ENCODE results near the gene HLA-F.

HLA-F gene

DNA sequence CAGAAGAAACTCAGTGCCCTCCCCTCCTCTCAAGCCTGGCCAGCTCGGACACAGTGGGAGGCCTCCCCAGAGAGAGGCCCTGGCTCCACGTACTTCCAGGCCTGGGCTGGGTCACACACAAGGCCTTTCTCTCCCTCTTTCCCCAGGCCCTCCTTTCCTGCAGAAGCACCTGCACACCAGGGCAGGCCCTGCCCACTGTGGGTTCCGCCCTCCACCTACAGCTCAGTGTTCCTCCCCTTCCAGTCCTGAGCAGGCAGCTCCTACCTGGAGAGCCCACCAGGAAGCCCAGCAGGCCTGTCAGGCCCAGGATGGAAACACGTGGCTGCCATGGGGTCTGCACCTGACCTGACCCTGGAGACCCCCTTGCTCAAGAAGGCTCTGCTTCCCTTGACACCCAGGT, 18.9 kb downstream of the HLA-F start:
- DNase-seq (ENCODE audit: low read depth in 2 of 2, low spot score in 1 of 2): no peak

DNA sequence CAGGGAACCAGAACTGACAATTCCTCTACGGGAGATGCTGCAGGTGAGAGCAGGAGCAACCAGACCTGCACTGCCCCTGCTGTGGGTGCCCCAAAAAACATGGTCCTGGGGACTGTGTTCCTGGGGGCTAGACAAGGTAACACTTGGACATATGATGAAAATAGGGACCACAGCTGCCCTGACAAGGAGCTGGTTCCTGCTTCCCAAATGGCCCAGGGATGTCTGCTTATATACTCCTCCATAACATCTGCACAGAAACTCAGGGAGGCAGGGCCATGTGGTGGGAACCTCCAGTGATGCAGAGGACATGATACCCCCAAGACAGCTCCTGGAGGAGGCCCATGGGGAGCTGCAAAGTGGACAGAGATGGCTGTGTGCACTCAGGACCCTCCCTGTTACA, 19.8 kb downstream of the HLA-F start:
- no peak for DNase-seq (ENCODE audit: low read depth in 2 of 2, low spot score in 1 of 2)

DNA sequence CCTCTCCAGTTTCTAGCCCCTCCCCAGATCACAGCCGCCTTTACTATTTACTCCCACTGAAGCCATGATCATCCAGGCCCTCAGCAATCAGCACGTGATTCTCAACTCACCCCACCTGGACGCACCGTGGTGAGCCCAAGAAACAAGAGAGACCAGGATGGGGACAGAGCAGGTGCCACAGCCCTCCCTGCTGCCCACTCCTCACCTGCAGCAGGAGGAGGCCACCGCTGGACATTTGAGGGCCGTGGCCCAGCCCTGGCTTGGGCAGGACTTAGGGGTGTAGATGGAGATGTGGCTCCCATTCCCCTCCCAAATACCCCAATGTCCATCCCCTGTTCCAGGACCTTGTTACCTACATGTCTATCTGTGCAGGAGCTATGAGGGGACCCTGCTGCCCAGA, 20.3 kb downstream of the HLA-F start:
- DNase-seq (ENCODE audit: low read depth in 2 of 2, low spot score in 1 of 2): no peak

DNA sequence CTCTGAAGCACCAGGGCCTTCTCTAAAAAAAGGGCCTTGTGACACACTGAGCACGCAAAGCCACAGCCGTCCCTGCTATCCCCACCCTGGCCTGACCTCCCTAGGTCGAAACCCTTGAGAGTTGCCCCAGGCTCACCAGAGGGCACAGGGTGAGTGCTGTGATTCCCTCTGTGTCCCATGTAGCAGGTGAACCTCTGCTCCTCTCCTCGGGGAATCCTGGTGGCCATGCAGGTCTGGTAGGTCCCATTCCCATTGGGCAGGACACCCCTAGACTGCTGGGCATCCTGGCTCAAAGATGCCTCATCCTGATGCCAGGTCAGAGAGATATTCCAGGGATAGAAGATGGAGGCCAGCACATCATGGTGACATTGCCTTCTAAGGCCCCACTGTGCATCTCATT, 20.9 kb downstream of the HLA-F start:
- no peak for DNase-seq (ENCODE audit: low read depth in 2 of 2, low spot score in 1 of 2)

DNA sequence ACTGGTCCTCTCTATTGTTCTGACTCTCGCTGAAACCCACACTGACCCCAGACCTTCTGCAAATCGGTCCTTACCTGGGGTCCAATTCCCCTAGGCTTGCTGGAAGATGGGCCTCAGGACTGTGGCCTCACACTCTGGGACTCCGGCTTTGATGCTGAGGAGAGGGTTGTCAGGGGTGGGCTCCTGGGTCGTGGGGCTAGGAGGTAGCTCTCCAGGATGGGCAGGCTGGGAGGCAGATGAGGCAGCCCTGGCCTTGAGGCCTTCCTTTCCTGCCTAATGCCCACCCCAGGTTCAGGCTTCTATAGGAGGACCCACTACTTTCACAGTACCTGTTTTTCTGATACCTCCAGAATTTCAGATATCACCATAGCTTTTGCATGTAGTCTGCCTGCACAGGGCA, 21.4 kb downstream of the HLA-F start:
- DNase-seq (ENCODE audit: low read depth in 2 of 2, low spot score in 1 of 2): no peak

DNA sequence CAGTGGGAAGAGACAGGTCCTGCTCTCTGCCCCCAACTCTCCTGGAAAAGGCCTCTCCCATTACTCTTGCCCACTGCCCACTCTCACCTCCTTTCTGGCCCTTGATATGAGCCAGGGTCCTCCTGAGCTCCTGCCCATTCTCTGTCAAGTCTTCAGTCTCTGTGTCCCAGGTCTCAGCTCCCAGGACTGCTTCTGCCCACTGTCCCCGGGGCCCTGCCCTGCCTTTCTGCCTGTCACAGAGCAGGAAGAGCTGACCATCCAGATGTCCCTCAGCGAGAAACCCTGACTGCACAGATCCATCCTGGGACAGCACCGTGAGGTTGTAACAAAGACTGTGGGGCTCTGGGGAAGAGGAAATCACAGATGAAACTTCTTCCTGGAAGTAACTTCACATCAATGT, 22.2 kb downstream of the HLA-F start:
- no peak for DNase-seq (ENCODE audit: low read depth in 2 of 2, low spot score in 1 of 2)

DNA sequence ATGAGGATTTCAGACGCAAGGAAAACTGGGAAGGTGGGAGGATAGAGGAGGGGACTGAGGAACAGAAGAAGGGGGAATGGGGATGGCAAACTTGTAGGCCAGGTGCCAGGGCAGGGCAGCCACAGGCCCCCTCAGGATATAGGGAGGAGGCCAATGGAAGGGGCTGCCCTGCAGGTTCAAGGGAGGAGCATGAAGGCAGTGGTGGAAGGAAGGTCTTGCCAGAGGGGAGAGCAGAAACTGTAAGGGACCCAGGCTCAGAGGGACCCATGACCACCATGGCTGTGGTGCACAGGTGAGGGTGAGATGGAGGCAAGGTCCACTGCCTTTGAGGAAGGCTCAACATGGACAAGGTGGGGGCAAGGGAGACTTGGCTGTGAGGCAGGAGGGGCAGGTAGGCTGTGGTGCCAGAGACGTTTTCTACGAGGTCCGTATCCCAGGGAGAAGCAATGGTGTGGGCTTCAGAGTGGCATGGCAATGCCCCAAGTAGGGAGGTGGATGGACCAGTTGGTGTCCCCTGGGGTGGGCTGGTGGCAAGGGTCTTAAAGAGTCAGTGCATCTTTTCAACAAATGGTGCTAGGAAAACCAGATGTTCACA, 22.7 kb downstream of the HLA-F start:
- DNase-seq (ENCODE audit: low read depth in 2 of 2, low spot score in 1 of 2): no peak

DNA sequence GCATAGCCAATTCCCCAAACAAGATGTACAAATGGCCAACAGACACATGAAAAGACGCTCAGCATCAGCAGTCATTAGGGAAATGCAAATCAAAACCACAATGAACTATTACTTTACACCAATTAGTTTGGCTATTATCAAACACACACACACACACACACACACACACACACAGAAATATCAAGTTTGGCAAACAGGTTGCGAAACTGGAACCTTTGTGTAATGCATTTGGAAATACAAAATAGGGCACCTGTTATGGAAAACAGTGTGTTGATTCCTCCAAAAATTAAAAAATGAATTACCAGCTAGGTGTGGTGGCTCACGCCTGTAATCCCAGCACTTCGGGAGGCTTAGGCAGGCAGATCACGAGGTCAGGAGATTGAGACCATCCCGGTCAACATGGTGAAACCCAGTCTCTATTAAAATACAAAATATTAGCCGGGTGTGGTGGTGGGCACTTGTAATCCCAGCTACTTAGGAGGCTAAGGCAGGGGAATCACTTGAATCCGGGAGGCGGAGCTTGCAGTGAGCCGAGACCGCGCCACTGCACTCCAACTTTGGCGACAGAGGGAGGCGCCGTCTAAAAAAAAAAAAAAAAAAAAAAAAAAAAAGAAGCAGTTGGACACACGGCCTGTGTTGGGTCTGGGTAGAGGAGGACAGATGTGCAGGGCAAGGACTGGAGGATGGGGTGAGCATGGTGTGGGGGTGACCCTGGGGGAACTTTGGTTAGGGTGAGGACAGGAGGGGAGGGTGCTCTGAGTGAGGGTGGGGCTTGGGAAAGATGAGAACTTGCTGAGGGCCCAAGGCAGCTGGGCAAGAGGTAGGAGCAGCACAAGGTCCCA, 23.8 kb downstream of the HLA-F start:
- DNase-seq (ENCODE audit: low read depth in 2 of 2, low spot score in 1 of 2): no peak

DNA sequence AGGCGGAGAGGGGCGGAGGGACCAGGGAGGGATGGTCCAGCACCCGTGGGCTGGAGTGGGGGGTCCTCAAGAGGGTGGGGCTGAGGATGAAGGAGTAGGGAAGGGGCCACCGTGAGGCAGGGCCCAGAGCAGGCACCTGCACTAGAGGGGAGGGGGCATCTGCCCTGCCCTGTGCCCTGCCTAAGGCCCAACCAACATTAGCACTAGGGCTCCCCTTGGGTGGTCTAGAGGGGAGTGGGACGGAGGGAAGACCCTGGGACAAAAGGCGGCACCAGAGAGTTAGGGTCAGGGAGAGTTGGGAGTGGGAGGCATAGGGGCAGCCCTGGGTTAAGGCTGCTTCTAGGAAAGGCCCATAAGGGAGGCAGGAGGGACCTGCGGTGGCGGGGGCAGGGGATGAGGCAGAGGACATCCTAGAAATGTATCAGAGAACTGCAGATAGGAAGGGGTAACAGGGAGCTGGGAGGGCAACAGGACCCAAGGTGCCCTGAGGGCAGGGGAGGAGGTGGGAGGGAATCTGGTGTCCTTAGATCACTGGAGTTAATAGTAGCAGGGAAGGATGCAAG, 24.5 kb downstream of the HLA-F start:
- no peak for DNase-seq (ENCODE audit: low read depth in 2 of 2, low spot score in 1 of 2)

DNA sequence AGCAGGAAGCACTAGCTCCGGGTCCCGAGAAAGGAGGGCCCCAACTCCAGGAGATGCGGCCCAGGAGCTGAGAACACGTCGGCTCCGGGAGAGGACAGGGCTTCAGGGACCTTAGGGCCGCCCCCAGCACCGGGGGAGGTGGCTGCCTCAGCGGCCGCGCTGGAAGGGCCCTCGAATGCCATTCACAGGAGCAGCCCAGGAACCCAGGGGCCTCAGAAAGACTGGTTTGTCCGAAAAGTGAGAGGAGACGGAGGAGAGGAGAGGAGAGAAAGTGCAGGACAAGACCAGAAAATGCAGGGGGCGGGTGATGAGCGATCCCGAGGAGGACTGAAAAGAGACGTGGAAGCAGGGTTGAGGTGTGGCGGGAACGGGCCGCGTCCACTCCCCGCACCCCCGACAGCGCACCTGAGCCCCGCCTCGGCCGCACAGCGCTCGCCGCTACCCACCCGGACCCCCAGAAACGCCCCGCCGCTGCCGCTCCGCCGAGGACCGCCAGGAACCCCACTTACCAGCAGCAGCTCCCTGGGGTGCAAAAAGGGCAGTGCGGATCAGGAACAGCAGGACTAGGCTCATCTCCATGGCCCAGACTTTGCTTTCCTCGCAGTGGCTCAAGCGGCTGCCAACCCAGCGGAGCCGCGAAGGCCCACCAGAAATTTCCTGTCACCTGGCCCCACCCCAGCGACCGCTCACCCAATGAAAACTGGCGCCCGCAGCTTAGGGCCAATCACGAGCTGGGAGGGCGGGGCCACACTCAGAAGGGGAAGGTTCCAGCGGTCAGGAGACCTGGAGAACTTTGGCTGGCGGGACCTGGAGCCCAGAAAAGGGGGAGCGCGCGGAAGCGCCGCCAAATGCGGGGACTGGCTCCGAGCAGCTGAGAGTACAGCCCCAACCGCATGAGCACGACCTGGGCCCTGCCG, 25.4 kb downstream of the HLA-F start:
- DNase-seq (ENCODE audit: low read depth in 2 of 2, low spot score in 1 of 2): peak; percentile 69 to 72

DNA sequence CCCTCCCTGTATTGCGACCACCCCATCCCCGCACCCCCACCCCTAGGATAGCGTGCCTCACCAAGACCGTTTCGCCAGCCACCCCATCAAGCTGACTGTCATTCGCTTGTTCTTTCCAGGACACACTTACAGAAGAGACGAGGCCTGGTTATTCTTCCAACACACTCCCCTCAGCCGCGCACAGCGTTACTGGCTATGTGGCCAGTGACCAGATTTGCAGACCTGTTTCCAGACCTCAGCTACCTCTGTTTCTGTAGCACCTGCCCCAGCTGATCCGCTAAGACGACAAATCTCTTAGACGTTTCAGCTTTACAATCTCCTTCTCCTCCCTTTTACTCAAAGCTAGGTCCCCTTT, 26.1 kb downstream of the HLA-F start:
- no peak for DNase-seq (ENCODE audit: low read depth in 2 of 2, low spot score in 1 of 2)

DNA sequence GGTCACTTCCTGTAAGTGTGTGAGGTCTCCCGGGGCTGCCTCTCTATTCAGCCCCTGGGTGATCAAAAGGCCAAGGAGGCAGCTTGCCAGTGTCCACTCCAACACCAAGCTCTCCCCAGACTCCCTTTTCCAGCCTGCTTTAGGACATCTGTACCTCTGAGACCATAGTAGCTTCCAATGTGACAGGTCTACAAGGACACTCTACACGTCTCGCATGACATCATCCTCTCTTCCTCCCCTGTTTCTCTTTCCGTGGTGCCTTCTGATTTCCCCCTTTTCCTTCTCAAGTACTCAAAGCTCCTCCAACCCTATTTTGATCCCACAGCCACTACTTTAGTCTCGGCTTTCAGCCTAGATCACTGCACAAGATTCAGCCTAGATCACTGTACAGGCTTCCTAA, 26.4 kb downstream of the HLA-F start:
- no peak for DNase-seq (ENCODE audit: low read depth in 2 of 2, low spot score in 1 of 2)

DNA sequence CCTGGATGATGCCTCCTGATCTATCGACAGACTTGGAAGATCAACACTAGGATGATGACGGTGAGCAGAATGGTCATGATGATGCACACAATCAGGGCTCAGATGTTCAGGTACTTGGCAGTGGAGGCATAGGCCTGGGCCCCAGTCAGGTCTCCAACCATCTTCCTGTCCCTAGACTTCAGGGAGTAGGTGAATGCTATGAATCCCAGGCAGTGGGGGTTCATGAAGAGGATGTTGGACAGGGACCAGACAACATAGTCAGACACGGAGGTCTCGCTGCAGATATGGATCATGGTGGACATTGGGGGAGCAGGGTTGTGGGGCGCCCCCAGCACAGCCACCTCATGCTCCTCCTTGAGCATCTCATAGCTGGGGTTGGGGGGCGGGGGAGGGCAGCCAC, 27.5 kb downstream of the HLA-F start:
- no peak for DNase-seq (ENCODE audit: low read depth in 2 of 2, low spot score in 1 of 2)

DNA sequence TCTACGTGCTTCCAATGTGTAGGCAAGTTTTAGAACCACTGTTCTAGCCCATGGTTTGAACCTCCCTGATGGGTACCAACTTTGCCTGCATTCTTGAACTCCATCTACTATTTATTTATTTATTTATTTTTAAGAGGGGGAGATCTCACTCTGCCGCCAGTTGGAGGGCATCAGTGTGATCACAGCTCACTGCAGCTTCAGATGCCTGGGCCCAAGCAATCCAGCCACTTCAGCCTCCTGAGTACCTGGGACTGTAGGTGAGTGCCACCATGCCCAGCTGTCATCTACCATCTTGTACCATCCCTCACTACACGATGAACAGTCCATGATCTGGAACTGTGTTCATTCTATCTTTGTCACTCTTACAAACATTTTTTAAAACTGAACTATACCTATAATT, 28.2 kb downstream of the HLA-F start:
- no peak for DNase-seq (ENCODE audit: low read depth in 2 of 2, low spot score in 1 of 2)

DNA sequence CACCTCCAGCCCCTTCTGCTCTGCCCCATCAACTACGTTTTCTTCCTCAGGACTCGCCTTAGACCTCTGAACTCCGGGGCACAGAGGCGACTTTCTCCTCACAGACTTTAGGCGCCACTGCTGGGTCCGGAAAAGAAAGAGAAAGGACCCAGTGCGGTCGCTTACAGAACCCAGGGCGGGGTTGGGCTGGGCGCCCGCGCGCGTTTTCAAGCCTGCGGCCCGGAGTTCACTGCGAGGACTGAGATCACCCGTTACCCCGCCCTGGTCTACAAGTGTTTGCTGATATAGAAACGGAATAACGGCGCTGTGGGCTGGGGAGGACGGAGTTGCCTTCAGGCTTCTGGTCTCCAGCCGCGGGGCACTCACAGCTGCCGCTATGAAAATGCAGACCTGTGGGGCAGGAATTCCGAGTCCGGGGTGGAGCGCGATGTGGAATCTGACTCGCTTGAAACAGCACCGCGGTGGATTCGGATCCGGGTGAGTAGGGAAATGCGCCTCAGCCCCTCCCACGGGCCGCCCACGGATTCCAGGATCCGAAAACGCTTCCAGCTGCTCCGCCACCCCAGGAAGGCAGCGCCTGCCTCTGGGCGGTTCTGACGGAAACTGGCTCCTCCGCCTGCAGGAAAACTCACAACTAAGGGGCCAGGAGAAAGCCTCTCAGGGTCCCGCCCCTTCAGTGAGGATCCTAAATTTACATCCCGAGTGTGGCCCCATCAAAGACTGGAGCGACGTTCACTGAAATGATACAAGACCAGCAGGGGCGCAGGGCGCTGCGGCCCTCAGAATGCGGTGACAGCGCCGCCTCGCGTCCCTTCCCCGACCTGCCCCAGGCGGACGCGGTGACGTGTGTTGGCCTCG, 29.4 kb downstream of the HLA-F start:
- DNase-seq (ENCODE audit: low read depth in 2 of 2, low spot score in 1 of 2): peak; percentile 55 to 60

DNA sequence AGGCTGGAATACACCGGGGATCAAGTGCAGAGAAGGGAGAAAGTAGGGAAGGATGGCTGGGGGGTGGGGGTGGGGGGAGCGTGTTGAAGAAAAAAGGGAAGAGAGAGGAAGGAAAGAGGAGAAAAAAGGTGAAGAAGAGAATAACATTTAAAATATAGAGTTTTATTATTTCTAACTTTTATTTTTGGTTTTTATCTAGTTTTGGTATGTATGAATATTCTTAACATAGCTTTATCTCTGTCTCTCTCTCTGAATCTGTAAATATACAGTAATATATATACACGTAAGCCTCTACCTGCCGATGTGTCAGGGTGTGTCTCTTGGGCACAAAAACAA, 30.0 kb downstream of the HLA-F start:
- DNase-seq (ENCODE audit: low read depth in 2 of 2, low spot score in 1 of 2): no peak

DNA sequence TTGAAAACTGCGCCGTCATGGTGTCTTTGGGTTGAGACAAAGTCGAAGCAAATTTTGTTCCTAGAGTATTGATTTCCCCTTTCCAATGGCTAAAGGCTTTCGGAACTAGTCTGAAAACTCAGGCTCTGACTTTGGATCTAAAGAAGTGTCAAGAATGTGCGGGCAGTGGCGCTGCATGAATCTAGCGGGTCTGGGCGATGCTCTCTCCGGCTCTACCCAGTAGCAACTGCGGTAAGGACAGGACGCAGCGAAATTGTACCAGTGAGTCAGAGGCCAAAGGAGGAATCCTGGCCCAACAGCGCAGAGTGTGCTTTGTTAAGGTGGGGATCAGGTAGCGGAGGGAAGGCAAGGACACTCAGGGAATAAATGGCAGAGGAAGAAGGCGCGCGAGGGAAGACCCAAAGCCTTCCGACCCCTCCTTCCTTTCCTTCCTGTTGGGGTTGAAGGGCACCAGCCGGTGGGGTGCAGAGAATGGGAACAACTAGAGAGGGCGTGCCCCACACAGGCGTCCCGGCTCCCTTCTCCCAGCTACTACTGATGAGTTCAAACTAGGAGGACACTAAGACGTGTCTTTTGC, 32.1 kb downstream of the HLA-F start:
- DNase-seq (ENCODE audit: low read depth in 2 of 2, low spot score in 1 of 2): no peak

DNA sequence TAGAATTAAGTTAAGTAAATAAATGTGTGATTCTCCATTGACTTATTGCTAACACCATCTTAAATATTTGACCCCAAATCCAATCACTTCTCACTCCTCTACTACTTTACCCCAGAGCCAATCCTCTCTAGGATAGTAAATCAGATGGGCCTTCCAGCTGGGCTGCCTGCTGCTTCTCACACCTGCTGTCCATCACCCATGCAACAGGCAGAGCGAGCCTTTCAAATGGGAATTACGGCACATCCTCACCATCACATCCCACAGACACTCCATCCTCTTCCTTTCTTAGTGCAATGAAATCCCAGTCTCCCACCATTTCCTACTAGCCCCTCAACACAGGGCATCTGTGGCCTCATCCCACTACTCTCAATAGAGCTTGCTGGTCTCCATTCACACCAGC, 34.0 kb downstream of the HLA-F start:
- no peak for DNase-seq (ENCODE audit: low read depth in 2 of 2, low spot score in 1 of 2)

DNA sequence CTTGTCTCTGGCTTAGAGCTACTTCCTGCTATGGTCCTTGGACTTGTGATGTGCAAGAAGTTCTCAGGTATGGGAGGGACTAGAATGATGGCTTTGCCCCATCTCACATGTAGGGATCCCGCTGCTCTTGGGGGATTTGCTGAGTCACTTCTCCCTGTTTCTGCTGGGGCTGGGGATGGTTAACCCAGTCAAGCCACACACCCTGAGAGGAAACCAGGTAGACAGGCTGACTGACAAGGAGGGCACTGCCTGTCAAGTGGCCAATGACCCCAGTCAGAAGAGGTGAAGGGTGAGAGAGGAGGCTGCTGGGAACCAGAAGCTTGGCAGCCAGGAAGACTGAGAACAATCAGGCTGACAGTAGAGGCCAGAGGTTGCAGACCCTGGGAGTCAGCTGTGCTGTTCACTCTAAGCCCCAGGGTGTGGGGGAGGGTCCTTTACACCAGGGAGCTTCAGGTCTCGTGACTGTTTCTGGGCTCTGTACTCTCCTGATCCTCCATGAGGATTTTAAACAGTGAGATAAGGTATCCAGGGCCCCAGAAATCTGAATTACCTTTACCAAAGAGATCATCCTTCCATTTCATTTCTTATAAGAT, 34.6 kb downstream of the HLA-F start:
- DNase-seq (ENCODE audit: low read depth in 2 of 2, low spot score in 1 of 2): no peak

DNA sequence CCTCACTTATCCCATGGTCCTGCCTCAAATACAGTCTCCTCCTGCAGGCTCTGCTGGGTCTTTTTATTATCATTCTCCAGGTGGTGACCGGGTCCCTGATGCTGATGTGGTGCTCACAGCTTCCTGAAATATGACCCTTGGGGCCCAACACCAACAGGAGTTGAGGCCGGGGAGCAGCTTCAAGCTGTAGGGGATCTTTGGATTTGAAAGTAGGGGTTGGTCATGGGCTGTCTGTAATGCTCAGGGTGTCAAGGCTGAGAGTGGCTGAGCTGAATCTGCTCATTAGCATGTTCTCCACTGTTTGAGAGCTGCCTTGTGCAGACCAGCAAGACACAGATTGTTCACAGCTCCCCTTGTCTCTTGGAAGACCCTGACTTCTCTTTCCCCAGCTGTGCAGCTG, 35.5 kb downstream of the HLA-F start:
- DNase-seq (ENCODE audit: low read depth in 2 of 2, low spot score in 1 of 2): no peak

Data from stimulated activated CD8-positive, alpha-beta memory T cell treated with anti-CD3 and anti-CD28 coated beads, Interleukin-4, amount 100 ng/mL, for 4 hours (primary cell).